ENCODE results near the gene THEM5. TPM values are rescaled to one million over a fixed set of nuclear protein-coding genes. Genes with fewer than 3 reads are reported as not detected.

The THEM5 gene
- total and polyA plus RNA-seq, 8 donors, result 0.67 to 1.2 (median 1.00) TPM; not detected in 2

DNA sequence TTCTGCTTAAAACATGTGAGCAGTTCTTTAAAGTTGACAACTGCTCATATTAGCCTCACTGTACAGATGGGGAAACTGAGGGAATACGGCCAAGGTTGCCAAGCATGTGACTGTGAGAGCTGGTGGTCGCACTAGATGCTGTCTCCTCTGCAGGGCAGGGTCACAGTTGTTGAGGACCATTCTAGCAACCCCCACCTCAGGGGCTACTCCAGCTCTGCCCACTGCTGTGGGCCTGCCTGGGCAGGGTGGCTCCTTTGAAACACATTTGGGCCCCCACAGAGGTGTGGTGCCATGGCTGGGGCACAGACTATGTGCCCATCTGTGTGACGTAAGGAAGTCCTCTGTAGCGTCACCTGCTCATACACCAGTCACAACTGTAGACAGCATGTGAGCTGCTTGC, 779 bp downstream of the THEM5 start:
- no peak for DNase-seq
- TF ChIP-seq, protein P1, sequence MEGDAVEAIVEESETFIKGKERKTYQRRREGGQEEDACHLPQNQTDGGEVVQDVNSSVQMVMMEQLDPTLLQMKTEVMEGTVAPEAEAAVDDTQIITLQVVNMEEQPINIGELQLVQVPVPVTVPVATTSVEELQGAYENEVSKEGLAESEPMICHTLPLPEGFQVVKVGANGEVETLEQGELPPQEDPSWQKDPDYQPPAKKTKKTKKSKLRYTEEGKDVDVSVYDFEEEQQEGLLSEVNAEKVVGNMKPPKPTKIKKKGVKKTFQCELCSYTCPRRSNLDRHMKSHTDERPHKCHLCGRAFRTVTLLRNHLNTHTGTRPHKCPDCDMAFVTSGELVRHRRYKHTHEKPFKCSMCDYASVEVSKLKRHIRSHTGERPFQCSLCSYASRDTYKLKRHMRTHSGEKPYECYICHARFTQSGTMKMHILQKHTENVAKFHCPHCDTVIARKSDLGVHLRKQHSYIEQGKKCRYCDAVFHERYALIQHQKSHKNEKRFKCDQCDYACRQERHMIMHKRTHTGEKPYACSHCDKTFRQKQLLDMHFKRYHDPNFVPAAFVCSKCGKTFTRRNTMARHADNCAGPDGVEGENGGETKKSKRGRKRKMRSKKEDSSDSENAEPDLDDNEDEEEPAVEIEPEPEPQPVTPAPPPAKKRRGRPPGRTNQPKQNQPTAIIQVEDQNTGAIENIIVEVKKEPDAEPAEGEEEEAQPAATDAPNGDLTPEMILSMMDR (IDR thresholded peaks at IDR 0.05), result no peak
- intact Hi-C loops (cut with DNase I), result no loop called here

DNA sequence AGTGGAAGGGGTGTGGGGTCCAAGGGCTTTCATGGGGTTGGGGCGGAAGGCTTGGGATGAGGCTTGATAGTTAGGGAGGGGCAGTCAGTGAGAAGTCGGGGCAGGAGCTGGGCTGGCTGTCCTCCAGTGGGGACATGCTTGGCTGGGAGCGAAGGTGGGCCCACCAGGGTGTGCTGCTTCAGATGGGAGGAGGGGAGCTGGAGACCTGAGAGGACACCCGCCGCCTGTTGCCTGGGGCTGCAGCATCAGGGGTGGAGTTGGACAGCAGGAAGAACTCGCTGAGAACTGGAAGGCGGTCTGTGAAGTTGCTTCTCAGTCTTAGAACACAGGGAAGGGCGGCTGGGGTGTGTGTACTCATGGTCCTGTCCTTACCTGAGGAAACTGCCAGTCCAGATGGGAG, 1.6 kb downstream of the THEM5 start:
- Histone ChIP-seq H3K4me1 (peaks cover 3 to 17% of the 10 kb centered on the region in 2 donors), H3K4me3 (no peak overlapping the region), H3K9me3 (no peaks in the 10 kb centered on the region), H3K27ac (no peak overlapping the region), H3K36me3 (no peaks in the 10 kb centered on the region), H3K27me3 (peaks cover 0 to 25% of the 10 kb centered on the region in 2 donors)
- intact Hi-C loops (cut with DNase I), result no loop called here
- DNase-seq, result no peak
- TF ChIP-seq, protein P1 (IDR thresholded peaks at IDR 0.05), result no peak
- ATAC-seq, result no peak

More for the DNA sequence above, 779 bp downstream of the THEM5 start:
- peaks cover 3 to 25% of the 10 kb centered on the region in 2 donors for H3K4me1 ChIP-seq
- H3K27ac ChIP-seq, result no peak overlapping the region
- H3K27me3 ChIP-seq, result peaks cover 0 to 20% of the 10 kb centered on the region in 2 donors
- H3K4me3 ChIP-seq, result no peak overlapping the region
- no peaks in the 10 kb centered on the region for H3K9me3 ChIP-seq
- H3K36me3 ChIP-seq, result no peaks in the 10 kb centered on the region
- no peak for ATAC-seq

DNA sequence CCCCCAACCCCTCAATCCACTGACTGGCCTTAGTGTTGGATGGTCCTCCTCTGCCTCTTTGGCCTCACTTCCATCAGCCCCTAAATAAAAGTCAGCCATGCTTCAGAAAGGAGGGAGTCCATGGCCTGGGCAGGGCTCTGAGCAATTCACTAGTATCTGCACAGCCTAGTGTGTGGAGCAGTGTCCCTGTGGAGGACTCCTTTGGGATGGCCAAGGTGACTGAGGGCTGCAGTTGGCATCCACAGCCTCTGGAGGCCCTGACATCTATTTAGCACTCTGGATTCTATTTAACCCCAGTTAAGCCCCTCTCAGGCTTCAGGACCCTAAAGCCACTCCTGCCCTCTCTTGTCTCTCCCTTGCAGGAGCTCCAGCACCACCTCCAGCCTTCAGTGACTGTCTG, 3.6 kb downstream of the THEM5 start:
- no peak for DNase-seq
- no peaks in the 10 kb centered on the region for H3K36me3 ChIP-seq
- peaks cover 3 to 10% of the 10 kb centered on the region in 2 donors for H3K4me1 ChIP-seq
- TF ChIP-seq, protein P1 (IDR thresholded peaks at IDR 0.05), result no peak
- no peaks in the 10 kb centered on the region for H3K9me3 ChIP-seq
- intact Hi-C loops (cut with DNase I), result no loop called here
- no peak for ATAC-seq
- H3K27me3 ChIP-seq, result peaks cover 0 to 25% of the 10 kb centered on the region in 2 donors
- H3K4me3 ChIP-seq, result no peak overlapping the region
- no peak overlapping the region for H3K27ac ChIP-seq

DNA sequence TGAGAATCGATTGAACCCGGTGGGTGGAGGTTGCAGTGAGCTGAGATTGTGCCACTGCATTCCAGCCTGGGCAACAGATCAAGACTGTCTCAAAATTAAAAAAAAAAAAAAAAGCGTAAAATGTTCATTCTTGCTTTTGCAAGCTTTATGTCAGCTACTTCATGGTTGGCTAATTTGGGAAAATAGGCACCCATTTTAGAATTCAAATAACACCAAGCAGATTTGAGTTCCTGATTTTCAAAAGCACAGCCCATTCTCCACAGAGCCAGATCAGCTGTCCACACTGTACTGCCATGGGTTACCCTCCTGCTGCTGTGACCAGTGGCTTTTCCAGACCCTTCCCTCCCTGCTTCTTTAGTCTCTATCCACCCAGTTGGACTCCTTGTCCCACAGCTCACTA, 4.4 kb downstream of the THEM5 start:
- DNase-seq, result no peak
- Histone ChIP-seq H3K9me3 (no peaks in the 10 kb centered on the region), H3K36me3 (no peaks in the 10 kb centered on the region), H3K27ac (no peak overlapping the region), H3K4me1 (peaks cover 3 to 10% of the 10 kb centered on the region in 2 donors), H3K27me3 (peaks cover 0 to 25% of the 10 kb centered on the region in 2 donors), H3K4me3 (no peak overlapping the region)
- intact Hi-C loops (cut with DNase I), result no loop called here
- TF ChIP-seq, protein P1 (IDR thresholded peaks at IDR 0.05), result no peak
- peak; percentile 26 for ATAC-seq

DNA sequence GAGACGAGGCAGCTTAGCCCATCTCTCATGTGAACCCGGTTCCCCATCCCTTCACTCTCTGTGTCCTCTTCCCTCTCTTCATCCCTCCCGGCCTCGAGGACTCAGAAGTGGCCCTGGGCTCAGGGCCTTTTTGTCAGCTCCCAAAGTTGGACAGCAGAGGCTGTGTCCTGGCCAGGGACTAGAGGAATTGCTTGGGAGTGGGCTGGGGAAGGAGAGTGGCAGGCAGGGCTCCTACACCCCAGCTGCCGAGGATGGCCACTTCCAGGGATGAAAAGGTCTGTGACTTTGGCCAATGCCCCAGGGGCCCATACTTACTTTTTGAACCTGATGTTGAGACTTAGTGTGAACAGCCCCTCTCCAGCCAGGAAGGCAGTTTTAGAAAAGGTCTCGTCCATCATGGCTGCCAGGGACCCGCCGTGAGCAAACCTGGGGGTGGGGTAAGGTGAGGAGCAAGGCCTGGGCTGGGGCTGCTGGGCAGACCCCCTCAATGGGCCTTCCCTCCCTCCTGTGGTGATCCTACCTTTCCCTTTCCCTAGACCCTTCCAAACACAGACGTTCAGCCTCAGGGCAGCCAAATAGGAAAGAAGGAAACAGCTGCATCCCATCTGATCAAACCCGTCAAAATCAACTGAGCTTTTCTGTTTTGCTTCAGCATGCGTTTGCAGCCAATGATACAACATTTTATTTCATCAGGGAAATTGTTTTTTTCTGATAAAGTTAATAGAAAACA, 5.5 kb downstream of the THEM5 start:
- H3K9me3 ChIP-seq, result no peaks in the 10 kb centered on the region
- H3K4me3 ChIP-seq, result no peak overlapping the region
- intact Hi-C loops (cut with DNase I), result no loop called here
- TF ChIP-seq, protein P1 (IDR thresholded peaks at IDR 0.05), result no peak
- H3K27me3 ChIP-seq, result peaks cover 0 to 25% of the 10 kb centered on the region in 2 donors
- DNase-seq (peak in 2 of 4 donors; percentile 81 to 84), ATAC-seq (no peak)
- H3K4me1 ChIP-seq, result peaks cover 3 to 10% of the 10 kb centered on the region in 2 donors
- H3K36me3 ChIP-seq, result no peaks in the 10 kb centered on the region
- H3K27ac ChIP-seq, result no peak overlapping the region
